Neural progenitor cell (in vitro differentiated cells): ENCODE results near the gene ATP6V0D1. TPM values are rescaled to one million over a fixed set of nuclear protein-coding genes. Genes with fewer than 3 reads are reported as not detected.

Source experiments
- DNase-seq: peaks from one replicate; pipeline ENCODE4 v3.0.0-alpha.2; 2016; ENCODE audit warnings: low spot score
- H2AFZ ChIP-seq: fragments of 200-600 bp; sonication (generic); replicated peaks from 2 replicates; pipeline ENCODE4 v1.6.1; 2016; ENCODE audit warnings: antibody characterized with exemption
- H3F3A ChIP-seq: fragments of 200-600 bp; sonication (generic); 2 replicates; pipeline ENCODE4 v1.6.1; 2016; ENCODE audit warnings: antibody characterized with exemption, low read depth
- H3K27ac ChIP-seq: fragments of 200-600 bp; sonication (generic); 2 replicates; pipeline ENCODE4 v1.5.1; 2016; ENCODE audit warnings: mild to moderate bottlenecking
- H3K27me3 ChIP-seq: fragments of 200-600 bp; sonication (generic); 2 replicates; pipeline ENCODE4 v1.6.1; 2016; ENCODE audit warnings: mild to moderate bottlenecking, moderate library complexity
- H3K36me3 ChIP-seq: fragments of 200-600 bp; sonication (generic); 2 replicates; pipeline ENCODE4 v1.5.1; 2016
- H3K4me1 ChIP-seq: fragments of 200-600 bp; sonication (generic); 2 replicates; pipeline ENCODE4 v1.6.1; 2016; ENCODE audit warnings: mixed run types
- H3K4me2 ChIP-seq: fragments of 200-600 bp; sonication (generic); 2 replicates; pipeline ENCODE4 v1.6.1; 2016
- H3K4me3 ChIP-seq: fragments of 200-600 bp; sonication (generic); 2 replicates; pipeline ENCODE4 v1.5.1; 2016
- H3K79me2 ChIP-seq: fragments of 200-600 bp; sonication (generic); 2 replicates; pipeline ENCODE4 v1.6.1; 2016; ENCODE audit warnings: low read depth
- H3K9ac ChIP-seq: fragments of 200-600 bp; sonication (generic); 2 replicates; pipeline ENCODE4 v1.6.1; 2016
- H3K9me3 ChIP-seq: fragments of 200-600 bp; sonication (generic); 2 replicates; pipeline ENCODE4 v1.5.1; 2016; ENCODE audit warnings: low read depth
- H4K20me1 ChIP-seq: fragments of 200-600 bp; sonication (generic); 2 replicates; pipeline ENCODE4 v1.6.1; 2016; ENCODE audit warnings: low read depth
- H3K27ac Mint-ChIP-seq: 3 replicates; pipeline ENCODE4 v1.8.0; 2021; ENCODE audit warnings: mixed read lengths
- H3K27me3 Mint-ChIP-seq: 2 replicates; pipeline ENCODE4 v1.8.0; 2022; ENCODE audit warnings: low read depth, mild to moderate bottlenecking, inconsistent platforms, moderate library complexity, mixed read lengths; ENCODE audit not compliant: insufficient read depth
- H3K36me3 Mint-ChIP-seq: 3 replicates; pipeline ENCODE4 v1.8.0; 2021; ENCODE audit warnings: mixed read lengths
- H3K4me1 Mint-ChIP-seq: 3 replicates; pipeline ENCODE4 v1.8.0; 2021; ENCODE audit warnings: mixed read lengths
- H3K4me3 Mint-ChIP-seq: 3 replicates; pipeline ENCODE4 v1.8.0; 2021; ENCODE audit warnings: mild to moderate bottlenecking, moderate library complexity, mixed read lengths
- H3K9me3 Mint-ChIP-seq: 3 replicates; pipeline ENCODE4 v1.8.0; 2020; ENCODE audit warnings: mixed read lengths
- CTCF ChIP-seq: fragments of 200-600 bp; sonication (generic); IDR thresholded peaks from 2 replicates; pipeline ENCODE4 v1.5.1; 2017; ENCODE audit warnings: antibody characterized with exemption, mild to moderate bottlenecking
- EZH2 ChIP-seq: fragments of 200-600 bp; sonication (generic); IDR thresholded peaks from 2 replicates; pipeline ENCODE4 v1.6.1; 2017; ENCODE audit warnings: antibody characterized with exemption, mild to moderate bottlenecking, moderate library complexity
- EZH2phosphoT487 ChIP-seq: fragments of 200-600 bp; sonication (generic); IDR thresholded peaks from 2 replicates; pipeline ENCODE4 v1.6.1; 2017; ENCODE audit warnings: antibody characterized with exemption
- total RNA-seq: library from RNA; depleted of rRNA; stranded (reverse); fragments of >200 nt; gene quantifications from 2 replicates; pipeline ENCODE4 v1.2.3, GENCODE V29; 2015; ENCODE audit warnings: low replicate concordance

The ATP6V0D1 gene
- total RNA-seq, 1 donor from 2014 or later = 29.7 TPM

- H3F3A ChIP-seq = peaks cover 37% of the 10 kb centered on the region
- peaks cover 5% of the 10 kb centered on the region for H4K20me1 ChIP-seq
These were observed 44.4 kb upstream of the ATP6V0D1 start for GRCh38 chr16:67525176-67525860.

GRCh38 chr16:67521095-67521804 lies 40.3 kb upstream of the ATP6V0D1 start:
- Histone ChIP-seq H3K9ac (no peak overlapping the region), H3F3A (peaks cover 8% of the 10 kb centered on the region), H3K9me3 (no peaks in the 10 kb centered on the region), H3K4me3 (peak overlapping the region; percentile 42), H3K27me3 (peaks cover 64% of the 10 kb centered on the region), H2AFZ (peak overlapping the region; percentile 38), H3K27ac (no peak overlapping the region), H3K36me3 (no peaks in the 10 kb centered on the region), H3K79me2 (no peaks in the 10 kb centered on the region), H3K4me1 (no peaks in the 10 kb centered on the region), H3K4me2 (peak overlapping the region; percentile 77), H4K20me1 (no peaks in the 10 kb centered on the region)
- TF ChIP-seq EZH2 (no peak), CTCF (peak; percentile 69)
- DNase-seq = peak; percentile 98
- no peaks in the 10 kb centered on the region for H3K9me3 Mint-ChIP-seq
- peak overlapping the region; percentile 88 for H3K27ac Mint-ChIP-seq
- peaks cover 10% of the 10 kb centered on the region for H3K4me1 Mint-ChIP-seq
- no peaks in the 10 kb centered on the region for H3K36me3 Mint-ChIP-seq
- H3K4me3 Mint-ChIP-seq = peak overlapping the region; percentile 89
- H3K27me3 Mint-ChIP-seq = peaks cover 11% of the 10 kb centered on the region

More at GRCh38 chr16:67525176-67525860, 44.4 kb upstream of the ATP6V0D1 start:
- Histone ChIP-seq H3K79me2 (no peaks in the 10 kb centered on the region), H3K4me1 (peaks cover 15% of the 10 kb centered on the region), H3K27me3 (peaks cover 80% of the 10 kb centered on the region), H3K4me3 (no peak overlapping the region), H3K27ac (no peak overlapping the region), H3K4me2 (no peak overlapping the region), H3K9ac (no peak overlapping the region), H3K9me3 (no peaks in the 10 kb centered on the region), H3K36me3 (no peaks in the 10 kb centered on the region), H2AFZ (no peak overlapping the region)
- DNase-seq = no peak
- H3K27ac Mint-ChIP-seq = no peak overlapping the region
- H3K27me3 Mint-ChIP-seq = peaks cover 12% of the 10 kb centered on the region
- peaks cover 13% of the 10 kb centered on the region for H3K4me1 Mint-ChIP-seq
- H3K36me3 Mint-ChIP-seq = no peaks in the 10 kb centered on the region
- H3K4me3 Mint-ChIP-seq = peak overlapping the region; percentile 4
- no peak for TF ChIP-seq EZH2phosphoT487
- TF ChIP-seq CTCF = no peak
- TF ChIP-seq EZH2 = no peak
- no peaks in the 10 kb centered on the region for H3K9me3 Mint-ChIP-seq

- H3K27ac Mint-ChIP-seq = no peak overlapping the region
These were observed 38.3 kb upstream of the ATP6V0D1 start for GRCh38 chr16:67519242-67519641.

More at GRCh38 chr16:67519242-67519641, 38.3 kb upstream of the ATP6V0D1 start:
- H3F3A ChIP-seq = peaks cover 8% of the 10 kb centered on the region
- no peaks in the 10 kb centered on the region for H4K20me1 ChIP-seq
- no peak overlapping the region for H3K27ac ChIP-seq
- no peaks in the 10 kb centered on the region for H3K36me3 Mint-ChIP-seq
- peaks cover 13% of the 10 kb centered on the region for H3K4me1 Mint-ChIP-seq
- no peak overlapping the region for H2AFZ ChIP-seq
- H3K4me1 ChIP-seq = no peaks in the 10 kb centered on the region
- H3K27me3 Mint-ChIP-seq = peaks cover 8% of the 10 kb centered on the region
- no peak overlapping the region for H3K4me3 ChIP-seq
- no peak overlapping the region for H3K9ac ChIP-seq
- no peak for DNase-seq
- no peaks in the 10 kb centered on the region for H3K9me3 Mint-ChIP-seq
- H3K9me3 ChIP-seq = no peaks in the 10 kb centered on the region
- H3K4me3 Mint-ChIP-seq = peak overlapping the region; percentile 21
- H3K4me2 ChIP-seq = no peak overlapping the region
- no peak for TF ChIP-seq CTCF
- TF ChIP-seq EZH2 = no peak
- TF ChIP-seq EZH2phosphoT487 = no peak
- H3K36me3 ChIP-seq = no peaks in the 10 kb centered on the region
- peaks cover 44% of the 10 kb centered on the region for H3K27me3 ChIP-seq
- H3K79me2 ChIP-seq = no peaks in the 10 kb centered on the region
